ENCODE results near the gene SELENOV.

SELENOV gene

GRCh38 chr19:39544226-39544903 is 29.4 kb downstream of the SELENOV start:
- no peaks in the 10 kb centered on the region for H3K4me1 ChIP-seq (ENCODE audit: control insufficient read depth, insufficient read depth, low read depth, low read length)
- H2BK15ac ChIP-seq (ENCODE audit: low read depth, poor library complexity, severe bottlenecking): no peak overlapping the region
- H3K79me1 ChIP-seq (replicated peaks; ENCODE audit: low read length, poor library complexity, severe bottlenecking): no peaks in the 10 kb centered on the region
- no peak overlapping the region for H3K4me3 ChIP-seq (ENCODE audit: insufficient read depth in 1 of 2, low read depth in 1 of 2, low read length in 2 of 2)
- no peak overlapping the region for H3K4me2 ChIP-seq (ENCODE audit: low read length, poor library complexity, severe bottlenecking)
- no peak overlapping the region for H2BK12ac ChIP-seq (ENCODE audit: low read length in 2 of 2)
- no peak overlapping the region for H3K9ac ChIP-seq (ENCODE audit: low read length)
- no peaks in the 10 kb centered on the region for H3K36me3 ChIP-seq (ENCODE audit: control insufficient read depth in 1 of 2, insufficient read depth in 2 of 2, low read depth in 1 of 2, low read length in 2 of 2)
- no peak overlapping the region for H2AK5ac ChIP-seq (ENCODE audit: low read length, severe bottlenecking)
- no peak overlapping the region for H3K27ac ChIP-seq (ENCODE audit: low read length, poor library complexity, severe bottlenecking)
- H2BK5ac ChIP-seq (ENCODE audit: low read depth, low read length, poor library complexity, severe bottlenecking): no peak overlapping the region
- peaks cover 14 to 19% of the 10 kb centered on the region in 2 experiments for H3K27me3 ChIP-seq (ENCODE audit: control insufficient read depth in 1 of 2, insufficient read depth in 1 of 2, low read length in 2 of 2)
- peak; percentile 50 for DNase-seq
- H3K9me3 ChIP-seq (ENCODE audit: control insufficient read depth, low read length): no peaks in the 10 kb centered on the region
- no peak overlapping the region for H3K18ac ChIP-seq (ENCODE audit: low read depth in 1 of 2, low read length in 2 of 2)
- no peak overlapping the region for H2BK120ac ChIP-seq (ENCODE audit: low read depth, low read length)
- no peak overlapping the region for H3K14ac ChIP-seq (ENCODE audit: low read length in 2 of 2)
- no peak overlapping the region for H3K23ac ChIP-seq (ENCODE audit: low read length in 2 of 2)
- no peak overlapping the region for H3K4ac ChIP-seq (ENCODE audit: low read depth in 1 of 2, low read length in 2 of 2)
- no peak overlapping the region for H4K91ac ChIP-seq (ENCODE audit: low read length)
- 82% methylated on average over 7 of the region's 7 CpGs for WGBS
- H2AFZ ChIP-seq (ENCODE audit: low read depth, low read length): no peak overlapping the region
- H4K8ac ChIP-seq (ENCODE audit: low read length): no peak overlapping the region

- Histone ChIP-seq H3K14ac (ENCODE audit: low read length in 2 of 2) (no peak overlapping the region), H3K9ac (ENCODE audit: low read length) (no peak overlapping the region), H2BK5ac (ENCODE audit: low read depth, low read length, poor library complexity, severe bottlenecking) (no peak overlapping the region), H2AFZ (ENCODE audit: low read depth, low read length) (no peak overlapping the region), H3K23ac (ENCODE audit: low read length in 2 of 2) (no peak overlapping the region), H4K8ac (ENCODE audit: low read length) (no peak overlapping the region), H3K4me3 (ENCODE audit: insufficient read depth in 1 of 2, low read depth in 1 of 2, low read length in 2 of 2) (no peak overlapping the region), H2BK120ac (ENCODE audit: low read depth, low read length) (no peak overlapping the region), H3K36me3 (ENCODE audit: control insufficient read depth in 1 of 2, insufficient read depth in 2 of 2, low read depth in 1 of 2, low read length in 2 of 2) (no peaks in the 10 kb centered on the region), H2BK15ac (ENCODE audit: low read depth, poor library complexity, severe bottlenecking) (no peak overlapping the region), H2AK5ac (ENCODE audit: low read length, severe bottlenecking) (no peak overlapping the region), H3K18ac (ENCODE audit: low read depth in 1 of 2, low read length in 2 of 2) (no peak overlapping the region), H2BK12ac (ENCODE audit: low read length in 2 of 2) (no peak overlapping the region), H3K4me1 (ENCODE audit: control insufficient read depth, insufficient read depth, low read depth, low read length) (no peaks in the 10 kb centered on the region), H3K9me3 (ENCODE audit: control insufficient read depth, low read length) (no peaks in the 10 kb centered on the region), H3K27ac (ENCODE audit: low read length, poor library complexity, severe bottlenecking) (no peak overlapping the region), H3K4me2 (ENCODE audit: low read length, poor library complexity, severe bottlenecking) (no peak overlapping the region), H3K79me1 (replicated peaks; ENCODE audit: low read length, poor library complexity, severe bottlenecking) (no peaks in the 10 kb centered on the region), H3K4ac (ENCODE audit: low read depth in 1 of 2, low read length in 2 of 2) (no peak overlapping the region), H3K27me3 (ENCODE audit: control insufficient read depth in 1 of 2, insufficient read depth in 1 of 2, low read length in 2 of 2) (peaks cover 18 to 19% of the 10 kb centered on the region in 2 experiments), H4K91ac (ENCODE audit: low read length) (no peak overlapping the region)
- WGBS: 88% methylated on average over 1 of the region's 1 CpG
- no peak for DNase-seq
Observed at GRCh38 chr19:39544911-39545310, 30.0 kb downstream of the SELENOV start.

- H2AFZ ChIP-seq (ENCODE audit: low read depth, low read length): no peak overlapping the region
- no peaks in the 10 kb centered on the region for H3K9me3 ChIP-seq (ENCODE audit: control insufficient read depth, low read length)
- H3K14ac ChIP-seq (ENCODE audit: low read length in 2 of 2): no peak overlapping the region
- H3K4me2 ChIP-seq (ENCODE audit: low read length, poor library complexity, severe bottlenecking): no peak overlapping the region
- no peaks in the 10 kb centered on the region for H3K79me1 ChIP-seq (replicated peaks; ENCODE audit: low read length, poor library complexity, severe bottlenecking)
- H3K4me3 ChIP-seq (ENCODE audit: insufficient read depth in 1 of 2, low read depth in 1 of 2, low read length in 2 of 2): no peak overlapping the region
- no peak for DNase-seq
- no peak overlapping the region for H2AK5ac ChIP-seq (ENCODE audit: low read length, severe bottlenecking)
- H3K36me3 ChIP-seq (ENCODE audit: control insufficient read depth in 1 of 2, insufficient read depth in 2 of 2, low read depth in 1 of 2, low read length in 2 of 2): no peaks in the 10 kb centered on the region
- no peak overlapping the region for H2BK15ac ChIP-seq (ENCODE audit: low read depth, poor library complexity, severe bottlenecking)
- no peak overlapping the region for H4K91ac ChIP-seq (ENCODE audit: low read length)
- H3K9ac ChIP-seq (ENCODE audit: low read length): no peak overlapping the region
- peaks cover 19 to 22% of the 10 kb centered on the region in 2 experiments for H3K27me3 ChIP-seq (ENCODE audit: control insufficient read depth in 1 of 2, insufficient read depth in 1 of 2, low read length in 2 of 2)
- H3K18ac ChIP-seq (ENCODE audit: low read depth in 1 of 2, low read length in 2 of 2): no peak overlapping the region
- 60% methylated on average over 8 of the region's 8 CpGs for WGBS
- no peak overlapping the region for H2BK120ac ChIP-seq (ENCODE audit: low read depth, low read length)
- no peak overlapping the region for H2BK12ac ChIP-seq (ENCODE audit: low read length in 2 of 2)
- no peaks in the 10 kb centered on the region for H3K4me1 ChIP-seq (ENCODE audit: control insufficient read depth, insufficient read depth, low read depth, low read length)
- no peak overlapping the region for H3K27ac ChIP-seq (ENCODE audit: low read length, poor library complexity, severe bottlenecking)
- H3K23ac ChIP-seq (ENCODE audit: low read length in 2 of 2): no peak overlapping the region
- H3K4ac ChIP-seq (ENCODE audit: low read depth in 1 of 2, low read length in 2 of 2): no peak overlapping the region
- no peak overlapping the region for H2BK5ac ChIP-seq (ENCODE audit: low read depth, low read length, poor library complexity, severe bottlenecking)
- no peak overlapping the region for H4K8ac ChIP-seq (ENCODE audit: low read length)
Observed at GRCh38 chr19:39546599-39546998, 31.7 kb downstream of the SELENOV start.

- Histone ChIP-seq H2AK5ac (ENCODE audit: low read length, severe bottlenecking) (no peak overlapping the region), H3K4ac (ENCODE audit: low read depth in 1 of 2, low read length in 2 of 2) (no peak overlapping the region), H3K23ac (ENCODE audit: low read length in 2 of 2) (no peak overlapping the region), H3K27ac (ENCODE audit: low read length, poor library complexity, severe bottlenecking) (no peak overlapping the region), H3K9me3 (ENCODE audit: control insufficient read depth, low read length) (no peaks in the 10 kb centered on the region), H3K4me1 (ENCODE audit: control insufficient read depth, insufficient read depth, low read depth, low read length) (no peaks in the 10 kb centered on the region), H3K9ac (ENCODE audit: low read length) (no peak overlapping the region), H2BK12ac (ENCODE audit: low read length in 2 of 2) (no peak overlapping the region), H4K91ac (ENCODE audit: low read length) (no peak overlapping the region), H2BK15ac (ENCODE audit: low read depth, poor library complexity, severe bottlenecking) (no peak overlapping the region), H3K36me3 (ENCODE audit: control insufficient read depth in 1 of 2, insufficient read depth in 2 of 2, low read depth in 1 of 2, low read length in 2 of 2) (no peaks in the 10 kb centered on the region), H2AFZ (ENCODE audit: low read depth, low read length) (no peak overlapping the region), H3K27me3 (ENCODE audit: control insufficient read depth in 1 of 2, insufficient read depth in 1 of 2, low read length in 2 of 2) (peaks cover 32 to 39% of the 10 kb centered on the region in 2 experiments), H3K4me2 (ENCODE audit: low read length, poor library complexity, severe bottlenecking) (no peak overlapping the region), H4K8ac (ENCODE audit: low read length) (no peak overlapping the region), H3K14ac (ENCODE audit: low read length in 2 of 2) (no peak overlapping the region), H3K18ac (ENCODE audit: low read depth in 1 of 2, low read length in 2 of 2) (no peak overlapping the region), H3K79me1 (replicated peaks; ENCODE audit: low read length, poor library complexity, severe bottlenecking) (no peaks in the 10 kb centered on the region), H3K4me3 (ENCODE audit: insufficient read depth in 1 of 2, low read depth in 1 of 2, low read length in 2 of 2) (no peak overlapping the region), H2BK5ac (ENCODE audit: low read depth, low read length, poor library complexity, severe bottlenecking) (no peak overlapping the region), H2BK120ac (ENCODE audit: low read depth, low read length) (no peak overlapping the region)
- WGBS: 82% methylated on average over 5 of the region's 5 CpGs
- no peak for DNase-seq
Observed at GRCh38 chr19:39550197-39550596, 35.3 kb downstream of the SELENOV start.
